HG02870 (cell line): ENCODE results near the gene PFDN2.
"Not testable (repeated sequence)": the region's sequence is repeated elsewhere in the genome, so short reads cannot be mapped to it uniquely, and the experiment has no call there.

Experiments
- ATAC-seq: cut with Tn5 transposase; IDR thresholded peaks from one replicate; pipeline ENCODE4 v1.9.1; 2021; ENCODE audit warnings: mild to moderate bottlenecking, moderate library complexity; ENCODE audit not compliant: unreplicated experiment

PFDN2 gene

GRCh38 chr1:161139766-161140165 lies 21.9 kb upstream of the PFDN2 start:
- no peak for ATAC-seq

- no peak for ATAC-seq
These were observed 20.6 kb upstream of the PFDN2 start for GRCh38 chr1:161138431-161138830.

- no peak for ATAC-seq
These were observed 20.0 kb upstream of the PFDN2 start for GRCh38 chr1:161137881-161138280.

- no peak for ATAC-seq
These were observed 15.4 kb upstream of the PFDN2 start for GRCh38 chr1:161133220-161133740.

- ATAC-seq: peak; percentile 96
These were observed 14.8 kb upstream of the PFDN2 start, which contains the start of gene DEDD for GRCh38 chr1:161132410-161133219. DEDD (minus strand) TSS chr1:161132667; CDS start chr1:161124462, 8,205 bp downstream.

- ATAC-seq: no peak
These were observed 13.9 kb upstream of the PFDN2 start for GRCh38 chr1:161131523-161132409.

- no peak for ATAC-seq
These were observed 12.4 kb upstream of the PFDN2 start for GRCh38 chr1:161130266-161130665.

GRCh38 chr1:161128591-161129420 lies 11.0 kb upstream of the PFDN2 start:
- no peak for ATAC-seq

GRCh38 chr1:161127649-161128048 lies 9.8 kb upstream of the PFDN2 start:
- no peak for ATAC-seq

GRCh38 chr1:161122967-161123366 lies 5.1 kb upstream of the PFDN2 start:
- ATAC-seq: no peak

- ATAC-seq: no peak
These were observed 4.0 kb upstream of the PFDN2 start for GRCh38 chr1:161121834-161122233.

GRCh38 chr1:161121042-161121650 lies 3.3 kb upstream of the PFDN2 start:
- no peak for ATAC-seq

- peak; percentile 57 for ATAC-seq
These were observed 1.5 kb upstream of the PFDN2 start for GRCh38 chr1:161119092-161119903.

GRCh38 chr1:161115961-161116360 lies 1.9 kb downstream of the PFDN2 start:
- ATAC-seq: not testable (repeated sequence)

- ATAC-seq: no peak
These were observed 2.6 kb downstream of the PFDN2 start for GRCh38 chr1:161115132-161115711.

GRCh38 chr1:161114556-161114955 lies 3.3 kb downstream of the PFDN2 start:
- no peak for ATAC-seq

- ATAC-seq: no peak
These were observed 3.9 kb downstream of the PFDN2 start for GRCh38 chr1:161113915-161114314.

GRCh38 chr1:161111527-161111926 lies 6.3 kb downstream of the PFDN2 start:
- no peak for ATAC-seq

- ATAC-seq: no peak
These were observed 6.7 kb downstream of the PFDN2 start for GRCh38 chr1:161111117-161111516.
